GM23248 (cell line): ENCODE results near the gene PRKG2. TPM values are rescaled to one million over a fixed set of nuclear protein-coding genes. Genes with fewer than 3 reads are reported as not detected.

Source experiments
- DNase-seq: peaks from one replicate; pipeline ENCODE4 v3.0.0-alpha.2; 2015
- H2AFZ ChIP-seq: fragments of 200-600 bp; sonication (generic); 2 replicates; pipeline ENCODE4 v1.6.1; 2016; ENCODE audit warnings: antibody characterized with exemption
- H3F3A ChIP-seq: fragments of 200-600 bp; sonication (generic); 2 replicates; pipeline ENCODE4 v1.6.1; 2016; ENCODE audit warnings: mild to moderate bottlenecking, antibody characterized with exemption, mixed run types; ENCODE audit not compliant: insufficient read depth
- H3K27ac ChIP-seq: fragments of 200-600 bp; sonication (generic); 2 replicates; pipeline ENCODE4 v1.5.1; 2016; ENCODE audit warnings: mild to moderate bottlenecking
- H3K27me3 ChIP-seq: fragments of 200-600 bp; sonication (generic); replicated peaks from 2 replicates; pipeline ENCODE4 v1.6.1; 2016; ENCODE audit warnings: mild to moderate bottlenecking; ENCODE audit not compliant: insufficient read depth
- H3K36me3 ChIP-seq: fragments of 200-600 bp; sonication (generic); 2 replicates; pipeline ENCODE4 v1.6.1; 2016; ENCODE audit warnings: low read depth, mild to moderate bottlenecking
- H3K4me1 ChIP-seq: fragments of 200-600 bp; sonication (generic); 2 replicates; pipeline ENCODE4 v1.6.1; 2016; ENCODE audit warnings: mild to moderate bottlenecking; ENCODE audit not compliant: insufficient read depth
- H3K4me2 ChIP-seq: fragments of 200-600 bp; sonication (generic); one replicate; pipeline ENCODE4 v1.6.1; 2016; ENCODE audit warnings: mild to moderate bottlenecking; ENCODE audit not compliant: unreplicated experiment
- H3K4me3 ChIP-seq: fragments of 200-600 bp; sonication (generic); 2 replicates; pipeline ENCODE4 v1.5.1; 2016; ENCODE audit warnings: mild to moderate bottlenecking
- H3K79me2 ChIP-seq: fragments of 200-600 bp; sonication (generic); 2 replicates; pipeline ENCODE4 v1.6.1; 2016; ENCODE audit warnings: mild to moderate bottlenecking; ENCODE audit not compliant: insufficient read depth
- H3K9ac ChIP-seq: fragments of 200-600 bp; sonication (generic); 2 replicates; pipeline ENCODE4 v1.6.1; 2016; ENCODE audit warnings: mild to moderate bottlenecking
- H3K9me2 ChIP-seq: fragments of 200-600 bp; sonication (generic); 2 replicates; pipeline ENCODE4 v1.6.1; 2016; ENCODE audit warnings: mixed run types, mild to moderate bottlenecking, moderate library complexity; ENCODE audit not compliant: insufficient read depth
- H3K9me3 ChIP-seq: fragments of 200-600 bp; sonication (generic); one replicate; pipeline ENCODE4 v1.6.1; 2017; ENCODE audit warnings: low read depth
- H4K20me1 ChIP-seq: fragments of 200-600 bp; sonication (generic); 2 replicates; pipeline ENCODE4 v1.6.0; 2016; ENCODE audit not compliant: insufficient read depth
- EZH2 ChIP-seq: fragments of 200-600 bp; sonication (generic); IDR thresholded peaks from 2 replicates; pipeline ENCODE4 v1.6.1; 2018; ENCODE audit warnings: antibody characterized with exemption, mild to moderate bottlenecking; ENCODE audit not compliant: insufficient read depth, poor library complexity, severe bottlenecking
- EZH2phosphoT487 ChIP-seq: fragments of 200-600 bp; sonication (generic); IDR thresholded peaks from 2 replicates; pipeline ENCODE4 v1.6.1; 2018; ENCODE audit warnings: antibody characterized with exemption, moderate library complexity, mild to moderate bottlenecking, low read depth; ENCODE audit not compliant: insufficient read depth
- WGBS, 2 experiments: methylation state at CpG; one replicate each; pipeline ENCODE4 v1.1.6; 2015 to 2017; ENCODE audit warnings: low lambda C conversion rate in 2 of 2, low coverage in 1 of 2; ENCODE audit errors: missing lambda C conversion rate in 2 of 2; 5-methylcytosine and 5-hydroxymethylcytosine counted together
- in situ Hi-C: fragments of 300-500 bp; cut with MboI; formaldehyde crosslinking; loops from 2 replicates; pipeline ENCODE4 v1.15.0; 2020
- polyA plus RNA-seq: library from polyadenylated mRNA; unstranded; fragments of >200 nt; fragmentation: Nextera tagmentation; extraction: Ambion mirVana; gene quantifications from 2 replicates; pipeline ENCODE4 v1.2.1, GENCODE V29; 2016
- total RNA-seq: library from RNA; depleted of rRNA; stranded (reverse); fragments of >200 nt; shearing (Covaris generic); gene quantifications from 2 replicates; pipeline ENCODE4 v1.2.3, GENCODE V29; 2014

The PRKG2 gene
- total and polyA plus RNA-seq, 2 experiments from 2014 or later = 4.7 to 7.3 TPM

GRCh38 chr4:81257021-81257420, 42.0 kb upstream of the PRKG2 start:
- Histone ChIP-seq H3K4me1 (peaks cover 32% of the 10 kb centered on the region), H3K9me3 (no peaks in the 10 kb centered on the region), H3K4me3 (no peak overlapping the region), H4K20me1 (no peaks in the 10 kb centered on the region), H3F3A (peaks cover 25% of the 10 kb centered on the region), H3K36me3 (no peaks in the 10 kb centered on the region), H3K4me2 (peak overlapping the region; percentile 59), H2AFZ (no peak overlapping the region), H3K79me2 (no peaks in the 10 kb centered on the region), H3K27me3 (no peaks in the 10 kb centered on the region), H3K9ac (no peak overlapping the region), H3K9me2 (no peaks in the 10 kb centered on the region), H3K27ac (no peak overlapping the region)
- DNase-seq = peak; percentile 56
- in situ Hi-C loops = no loop called here
- TF ChIP-seq EZH2 (no peak), EZH2phosphoT487 (no peak)
- 44 to 56% methylated on average over 1 of the region's 1 CpG for WGBS, 2 experiments

GRCh38 chr4:81256059-81256970, 41.3 kb upstream of the PRKG2 start:
- no peaks in the 10 kb centered on the region for H3K36me3 ChIP-seq
- peaks cover 25% of the 10 kb centered on the region for H3F3A ChIP-seq
- peak overlapping the region; percentile 45 for H3K27ac ChIP-seq
- H4K20me1 ChIP-seq = no peaks in the 10 kb centered on the region
- peaks cover 32% of the 10 kb centered on the region for H3K4me1 ChIP-seq
- H3K9me2 ChIP-seq = no peaks in the 10 kb centered on the region
- no peaks in the 10 kb centered on the region for H3K79me2 ChIP-seq
- H3K27me3 ChIP-seq = no peaks in the 10 kb centered on the region
- no peak overlapping the region for H3K4me3 ChIP-seq
- no peak overlapping the region for H2AFZ ChIP-seq
- in situ Hi-C loops = no loop called here
- H3K9ac ChIP-seq = no peak overlapping the region
- DNase-seq = peak; percentile 7
- TF ChIP-seq EZH2 = no peak
- no peak for TF ChIP-seq EZH2phosphoT487
- 63 to 66% methylated on average over 8 of the region's 8 CpGs for WGBS, 2 experiments
- no peaks in the 10 kb centered on the region for H3K9me3 ChIP-seq
- H3K4me2 ChIP-seq = peak overlapping the region; percentile 87

DNA sequence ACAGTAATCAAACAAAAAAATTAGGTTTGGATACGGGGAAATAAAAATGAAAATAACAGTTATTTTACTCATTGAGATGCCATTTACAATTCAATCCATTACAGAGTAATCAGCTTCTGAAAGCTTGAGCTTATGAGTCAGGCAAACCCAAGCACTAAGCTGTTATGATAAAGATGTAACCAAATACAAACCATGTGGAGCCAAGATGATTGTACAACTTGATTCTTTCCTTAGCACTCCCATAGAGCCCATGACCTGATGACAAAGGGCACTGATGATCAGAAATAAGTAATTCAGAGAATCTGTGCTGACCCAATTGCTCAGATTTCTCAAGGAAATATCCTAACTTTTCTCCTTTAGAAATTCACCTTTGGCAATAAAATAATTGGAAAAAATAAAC, 40.5 kb upstream of the PRKG2 start:
- H3K9me3 ChIP-seq = no peaks in the 10 kb centered on the region
- 2 to 8% methylated on average over 1 of the region's 1 CpG for WGBS, 2 experiments
- no peak overlapping the region for H2AFZ ChIP-seq
- TF ChIP-seq EZH2phosphoT487 = peak; percentile 97
- no peak for TF ChIP-seq EZH2
- H3F3A ChIP-seq = peaks cover 25% of the 10 kb centered on the region
- H3K27me3 ChIP-seq = no peaks in the 10 kb centered on the region
- no peaks in the 10 kb centered on the region for H3K9me2 ChIP-seq
- no peaks in the 10 kb centered on the region for H3K79me2 ChIP-seq
- no peaks in the 10 kb centered on the region for H4K20me1 ChIP-seq
- H3K4me2 ChIP-seq = peak overlapping the region; percentile 87
- H3K36me3 ChIP-seq = no peaks in the 10 kb centered on the region
- H3K4me1 ChIP-seq = peaks cover 32% of the 10 kb centered on the region
- H3K9ac ChIP-seq = no peak overlapping the region
- H3K4me3 ChIP-seq = peak overlapping the region; percentile 45; the same call in 1 of the 2 replicates
- peak overlapping the region; percentile 45 for H3K27ac ChIP-seq
- peak; percentile 90 for DNase-seq
- in situ Hi-C loops = no loop called here

GRCh38 chr4:81250430-81250829, 35.4 kb upstream of the PRKG2 start:
- no peaks in the 10 kb centered on the region for H3K9me2 ChIP-seq
- no peaks in the 10 kb centered on the region for H3K79me2 ChIP-seq
- no peaks in the 10 kb centered on the region for H3K9me3 ChIP-seq
- TF ChIP-seq EZH2 = no peak
- no peak for TF ChIP-seq EZH2phosphoT487
- H4K20me1 ChIP-seq = no peaks in the 10 kb centered on the region
- WGBS, 2 experiments = 93 to 95% methylated on average over 1 of the region's 1 CpG
- no peak overlapping the region for H3K9ac ChIP-seq
- DNase-seq = no peak
- no peak overlapping the region for H2AFZ ChIP-seq
- H3K27me3 ChIP-seq = no peaks in the 10 kb centered on the region
- no peaks in the 10 kb centered on the region for H3K36me3 ChIP-seq
- peaks cover 10% of the 10 kb centered on the region for H3K4me1 ChIP-seq
- H3K4me3 ChIP-seq = no peak overlapping the region
- H3K27ac ChIP-seq = no peak overlapping the region
- in situ Hi-C loops = no loop called here
- no peak overlapping the region for H3K4me2 ChIP-seq
- 0 out of 2 replicates have a peak, but pooled peaks cover 6% of the 10 kb centered on the region for H3F3A ChIP-seq
